HCT116 (cell line): ENCODE results near the gene AQP9. TPM values are rescaled to one million over a fixed set of nuclear protein-coding genes. Genes with fewer than 3 reads are reported as not detected.

Source experiments
- ATAC-seq: fragments of 200-7000 bp; cut with Tn5 transposase; 2 replicates; pipeline ENCODE4 v1.9.1; 2020; ENCODE audit warnings: mild to moderate bottlenecking, moderate library complexity
- BruUV-seq: library from RNA; stranded (reverse); fragments of 400-500 nt; replicated peaks from 2 replicates; lab custom pipeline; 2021; lab: Mats Ljungman, UMichigan
- CTCF ChIA-PET: fragments of 300-600 bp; sonication (Branson Sonifier 250); formaldehyde crosslinking; loops from one replicate; lab custom pipeline; 2021; ENCODE audit warnings: antibody characterized with exemption; lab: Charles Lee
- POLR2A ChIA-PET: fragments of 300-600, 350-600 bp; sonication (Branson Sonifier 250); formaldehyde crosslinking; loops from one replicate; lab custom pipeline; 2021; ENCODE audit warnings: antibody characterized with exemption; lab: Charles Lee
- RAD21 ChIA-PET, 2 experiments: fragments of 300-600 bp; sonication (Branson Sonifier 250); formaldehyde crosslinking; loops; one replicate each; lab custom pipeline; 2023; ENCODE audit warnings: low total read pairs in 2 of 2; ENCODE audit not compliant: uncharacterized antibody in 2 of 2, unreplicated experiment in 2 of 2, low non-redundant PET in 1 of 2; lab: Charles Lee
- DNase-seq: peaks from one replicate; pipeline ENCODE4 v3.0.0-alpha.2; 2010; ENCODE audit warnings: low read depth, low spot score
- H2AFZ ChIP-seq: fragments of 200-600 bp; shearing (Covaris generic), sonication (generic); 2 replicates; pipeline ENCODE4 v1.6.1; 2017; ENCODE audit warnings: low read depth, mixed run types, mixed read lengths, antibody characterized with exemption, low read length; ENCODE audit not compliant: poor library complexity, severe bottlenecking
- H3K27ac ChIP-seq: 2 replicates; pipeline ENCODE4 v1.5.1; 2012; ENCODE audit warnings: low read depth, low read length
- H3K27me3 ChIP-seq: fragments of 200-600 bp; sonication (generic); 2 replicates; pipeline ENCODE4 v1.6.1; 2016; ENCODE audit warnings: mixed run types, low read length, mixed read lengths; ENCODE audit not compliant: insufficient read depth
- H3K36me3 ChIP-seq, 2 experiments: fragments of 200-500 bp in 1 of 2; fragments of 200-600 bp in 1 of 2; sonication (Bioruptor generic) in 1 of 2; sonication (generic) in 1 of 2; 2 replicates each; pipeline versions ENCODE4 v1.5.1 to v1.6.1; 2014 to 2016; ENCODE audit warnings: low read length in 2 of 2, inconsistent platforms in 1 of 2, mixed read lengths in 1 of 2, mixed run types in 1 of 2; ENCODE audit not compliant: insufficient read depth in 2 of 2, control insufficient read depth in 1 of 2
- H3K4me1 ChIP-seq, 2 experiments: fragments of 200-600 bp in 1 of 2; sonication (generic) in 1 of 2; 2 replicates each; pipeline versions ENCODE4 v1.5.1 to v1.6.1; 2012 to 2017; ENCODE audit warnings: low read length in 2 of 2, inconsistent platforms in 1 of 2, mild to moderate bottlenecking in 1 of 2, mixed read lengths in 1 of 2, mixed run types in 1 of 2, moderate library complexity in 1 of 2; ENCODE audit not compliant: insufficient read depth in 2 of 2, control insufficient read depth in 1 of 2
- H3K4me2 ChIP-seq: fragments of 200-600 bp; sonication (generic); 2 replicates; pipeline ENCODE4 v1.6.1; 2017; ENCODE audit warnings: mixed run types, low read length, mixed read lengths
- H3K4me3 ChIP-seq, 2 experiments: fragments of 200-600 bp in 1 of 2; sonication (generic) in 1 of 2; replicated peaks in 1 of 2; 2 replicates each; pipeline ENCODE4 v1.5.1; 2011 to 2016; ENCODE audit warnings: low read length in 2 of 2, control low read depth in 1 of 2, low read depth in 1 of 2, mild to moderate bottlenecking in 1 of 2, mixed read lengths in 1 of 2, mixed run types in 1 of 2
- H3K79me2 ChIP-seq: fragments of 200-600 bp; sonication (generic); 2 replicates; pipeline ENCODE4 v1.6.1; 2017; ENCODE audit warnings: mild to moderate bottlenecking, mixed run types, low read length, moderate library complexity, mixed read lengths; ENCODE audit not compliant: insufficient read depth
- H3K9ac ChIP-seq: fragments of 200-600 bp; sonication (generic); 2 replicates; pipeline ENCODE4 v1.6.1; 2016; ENCODE audit warnings: low read length, mixed read lengths
- H3K9me2 ChIP-seq: fragments of 200-600 bp; sonication (generic), shearing (Covaris generic); 2 replicates; pipeline ENCODE4 v1.6.1; 2017; ENCODE audit warnings: mixed run types, mild to moderate bottlenecking, moderate library complexity; ENCODE audit not compliant: insufficient read depth
- H3K9me3 ChIP-seq, 2 experiments: fragments of 200-500 bp in 1 of 2; fragments of 200-600 bp in 1 of 2; sonication (Bioruptor generic) in 1 of 2; sonication (generic) in 1 of 2; 2 replicates each; pipeline ENCODE4 v1.6.1; 2014 to 2017; ENCODE audit warnings: low read length in 2 of 2, mixed read lengths in 2 of 2, inconsistent platforms in 1 of 2, low read depth in 1 of 2, mild to moderate bottlenecking in 1 of 2, mixed run types in 1 of 2, moderate library complexity in 1 of 2; ENCODE audit not compliant: control insufficient read depth in 1 of 2, insufficient read depth in 1 of 2
- H4K20me1 ChIP-seq: fragments of 200-600 bp; sonication (generic), shearing (Covaris generic); 2 replicates; pipeline ENCODE4 v1.6.1; 2017; ENCODE audit warnings: mixed run types, mild to moderate bottlenecking, moderate library complexity; ENCODE audit not compliant: insufficient read depth
- CBX3 ChIP-seq: IDR thresholded peaks from 2 replicates; pipeline ENCODE4 v1.6.1; 2012; ENCODE audit warnings: low read depth
- CEBPB ChIP-seq: IDR thresholded peaks from 2 replicates; pipeline ENCODE4 v1.6.1; 2012; ENCODE audit warnings: low read depth
- EGR1 ChIP-seq: IDR thresholded peaks from 2 replicates; pipeline ENCODE4 v1.6.1; 2012; ENCODE audit warnings: low read depth
- EZH2 ChIP-seq: fragments of 200-600 bp; sonication (generic); IDR thresholded peaks from 2 replicates; pipeline ENCODE4 v1.6.1; 2017; ENCODE audit warnings: antibody characterized with exemption, mixed run types
- EZH2phosphoT487 ChIP-seq: fragments of 200-600 bp; IDR thresholded peaks from 2 replicates; pipeline ENCODE4 v1.6.1; 2018; ENCODE audit warnings: antibody characterized with exemption, borderline replicate concordance
- FOSL1 ChIP-seq: IDR thresholded peaks from 2 replicates; pipeline ENCODE4 v1.6.1; 2012; ENCODE audit warnings: low read depth
- POLR2A ChIP-seq: IDR thresholded peaks from 2 replicates; pipeline ENCODE4 v1.7.0; 2011; ENCODE audit warnings: borderline replicate concordance; ENCODE audit not compliant: insufficient read depth, insufficient read length; ENCODE audit errors: extremely low read depth
- POLR2AphosphoS5 ChIP-seq: IDR thresholded peaks from 2 replicates; pipeline ENCODE4 v1.6.1; 2011; ENCODE audit warnings: mild to moderate bottlenecking, low read depth, low read length, moderate library complexity
- RAD21 ChIP-seq: IDR thresholded peaks from 2 replicates; pipeline ENCODE4 v1.6.1; 2012; ENCODE audit warnings: low read depth, mild to moderate bottlenecking
- SIN3A ChIP-seq: IDR thresholded peaks from 2 replicates; pipeline ENCODE4 v1.6.1; 2012; ENCODE audit warnings: low read depth
- SP1 ChIP-seq: IDR thresholded peaks from 2 replicates; pipeline ENCODE4 v1.6.1; 2012; ENCODE audit warnings: low read depth
- SRF ChIP-seq: IDR thresholded peaks from 2 replicates; pipeline ENCODE4 v1.6.1; 2012; ENCODE audit warnings: low read depth
- TCF7L2 ChIP-seq: IDR thresholded peaks from 2 replicates; pipeline ENCODE4 v1.7.0; 2011; ENCODE audit warnings: borderline replicate concordance, inconsistent platforms; ENCODE audit not compliant: insufficient read depth, insufficient read length; ENCODE audit errors: extremely low read depth
- YY1 ChIP-seq: IDR thresholded peaks from 2 replicates; pipeline ENCODE4 v1.6.1; 2011; ENCODE audit warnings: low read length, low read depth, moderate library complexity, mild to moderate bottlenecking; ENCODE audit not compliant: insufficient replicate concordance; ENCODE audit errors: extremely low read depth
- ZFX ChIP-seq: fragments of 450-650 bp; IDR thresholded peaks from 2 replicates; pipeline ENCODE4 v1.6.1; 2017
- intact Hi-C: fragments of 100-400 bp; cut with micrococcal nuclease; formaldehyde crosslinking; loops from 2 replicates; pipeline ENCODE4 v1.10.0; 2022
- total RNA-seq: library from RNA; stranded (reverse); gene quantifications from one replicate; pipeline ENCODE4 v1.2.1, GENCODE V29; 2021; ENCODE audit not compliant: unreplicated experiment
- TF ChIP-seq, protein P1 (sequence below), 3 experiments: fragments of 200-600 bp in 1 of 3; sonication (generic) in 1 of 3; IDR thresholded peaks in 2 of 3; conservative IDR thresholded peaks in 1 of 3; 2 replicates each; pipeline ENCODE4 v1.5.1; 2012 to 2017; ENCODE audit warnings: low read depth in 2 of 3, low read length in 2 of 3, antibody characterized with exemption in 1 of 3, borderline replicate concordance in 1 of 3, control low read depth in 1 of 3, mild to moderate bottlenecking in 1 of 3, mixed read lengths in 1 of 3, mixed run types in 1 of 3, moderate library complexity in 1 of 3; ENCODE audit not compliant: insufficient read depth in 1 of 3
- TF ChIP-seq, protein P2 (sequence below): IDR thresholded peaks from 2 replicates; pipeline ENCODE4 v1.6.1; 2011; ENCODE audit warnings: mild to moderate bottlenecking, low read length, moderate library complexity; ENCODE audit not compliant: insufficient replicate concordance; ENCODE audit errors: extremely low read depth
- TF ChIP-seq, protein P3 (sequence below): IDR thresholded peaks from 2 replicates; pipeline ENCODE4 v1.6.1; 2012; ENCODE audit warnings: low read depth
- TF ChIP-seq, protein P4 (sequence below): IDR thresholded peaks from 2 replicates; pipeline ENCODE4 v1.6.1; 2012

Gene AQP9
- total RNA-seq, 1 experiment from 2014 or later, result 0.12 TPM

DNA sequence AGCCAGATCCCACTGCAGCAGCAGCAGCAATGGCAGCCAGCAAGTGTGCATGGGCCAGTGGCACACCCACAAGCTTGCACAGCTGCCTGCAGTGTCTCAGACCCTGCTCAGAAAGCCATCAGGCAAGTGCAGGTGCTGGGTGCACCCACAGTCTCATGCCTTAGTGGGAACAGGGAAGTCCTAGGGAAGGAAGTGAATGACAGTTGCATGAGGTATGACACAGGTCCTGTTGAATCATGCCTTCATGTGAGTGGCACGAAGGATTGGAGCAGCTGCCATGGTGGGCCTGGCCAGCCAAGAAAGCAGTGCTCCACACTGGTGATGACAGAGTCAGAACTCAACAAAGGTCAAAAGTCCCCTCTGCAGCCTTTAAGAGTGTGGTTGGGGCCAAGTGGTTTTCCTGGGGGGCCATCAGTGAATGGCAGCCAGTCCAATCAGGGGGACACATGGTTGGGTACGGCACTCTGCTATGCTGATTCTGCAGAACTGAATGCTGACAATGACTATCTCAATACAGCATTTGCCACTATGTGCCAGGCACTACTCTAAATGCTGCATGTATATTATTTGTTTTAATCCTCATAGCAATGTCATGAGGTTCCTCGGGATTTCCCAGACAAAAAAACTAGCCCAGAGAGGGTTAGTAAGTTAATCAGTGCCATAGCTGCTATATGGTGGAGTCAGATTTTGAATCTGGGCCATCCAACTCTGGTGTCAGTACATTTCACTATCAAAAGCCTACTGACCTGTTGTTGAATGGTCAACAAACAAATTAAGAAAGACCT is 94.3 kb downstream of the AQP9 start:
- Histone ChIP-seq H3K4me2 (no peak overlapping the region), H3K27me3 (no peaks in the 10 kb centered on the region), H3K79me2 (no peaks in the 10 kb centered on the region), H3K36me3 (no peaks in the 10 kb centered on the region), H3K27ac (no peak overlapping the region), H3K4me1 (peaks cover 2 to 7% of the 10 kb centered on the region in 2 experiments; a peak in 1 of 4 replicates), H3K9me3 (no peaks in the 10 kb centered on the region), H4K20me1 (no peaks in the 10 kb centered on the region), H2AFZ (no peak overlapping the region), H3K9ac (no peak overlapping the region), H3K4me3 (no peak overlapping the region), H3K9me2 (no peaks in the 10 kb centered on the region)
- ATAC-seq, result no peak
- intact Hi-C loops, result no loop called here
- TF ChIP-seq, protein P1, sequence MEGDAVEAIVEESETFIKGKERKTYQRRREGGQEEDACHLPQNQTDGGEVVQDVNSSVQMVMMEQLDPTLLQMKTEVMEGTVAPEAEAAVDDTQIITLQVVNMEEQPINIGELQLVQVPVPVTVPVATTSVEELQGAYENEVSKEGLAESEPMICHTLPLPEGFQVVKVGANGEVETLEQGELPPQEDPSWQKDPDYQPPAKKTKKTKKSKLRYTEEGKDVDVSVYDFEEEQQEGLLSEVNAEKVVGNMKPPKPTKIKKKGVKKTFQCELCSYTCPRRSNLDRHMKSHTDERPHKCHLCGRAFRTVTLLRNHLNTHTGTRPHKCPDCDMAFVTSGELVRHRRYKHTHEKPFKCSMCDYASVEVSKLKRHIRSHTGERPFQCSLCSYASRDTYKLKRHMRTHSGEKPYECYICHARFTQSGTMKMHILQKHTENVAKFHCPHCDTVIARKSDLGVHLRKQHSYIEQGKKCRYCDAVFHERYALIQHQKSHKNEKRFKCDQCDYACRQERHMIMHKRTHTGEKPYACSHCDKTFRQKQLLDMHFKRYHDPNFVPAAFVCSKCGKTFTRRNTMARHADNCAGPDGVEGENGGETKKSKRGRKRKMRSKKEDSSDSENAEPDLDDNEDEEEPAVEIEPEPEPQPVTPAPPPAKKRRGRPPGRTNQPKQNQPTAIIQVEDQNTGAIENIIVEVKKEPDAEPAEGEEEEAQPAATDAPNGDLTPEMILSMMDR (IDR thresholded peaks at IDR 0.05 in 2 of 3, conservative IDR thresholded peaks at IDR 0.05 in 1 of 3; ENCODE audit: borderline replicate concordance in 1 of 3, insufficient read depth in 1 of 3, low read depth in 2 of 3, low read length in 2 of 3), result no peak
- TF ChIP-seq RAD21, result no peak
- TF ChIP-seq, protein P2, sequence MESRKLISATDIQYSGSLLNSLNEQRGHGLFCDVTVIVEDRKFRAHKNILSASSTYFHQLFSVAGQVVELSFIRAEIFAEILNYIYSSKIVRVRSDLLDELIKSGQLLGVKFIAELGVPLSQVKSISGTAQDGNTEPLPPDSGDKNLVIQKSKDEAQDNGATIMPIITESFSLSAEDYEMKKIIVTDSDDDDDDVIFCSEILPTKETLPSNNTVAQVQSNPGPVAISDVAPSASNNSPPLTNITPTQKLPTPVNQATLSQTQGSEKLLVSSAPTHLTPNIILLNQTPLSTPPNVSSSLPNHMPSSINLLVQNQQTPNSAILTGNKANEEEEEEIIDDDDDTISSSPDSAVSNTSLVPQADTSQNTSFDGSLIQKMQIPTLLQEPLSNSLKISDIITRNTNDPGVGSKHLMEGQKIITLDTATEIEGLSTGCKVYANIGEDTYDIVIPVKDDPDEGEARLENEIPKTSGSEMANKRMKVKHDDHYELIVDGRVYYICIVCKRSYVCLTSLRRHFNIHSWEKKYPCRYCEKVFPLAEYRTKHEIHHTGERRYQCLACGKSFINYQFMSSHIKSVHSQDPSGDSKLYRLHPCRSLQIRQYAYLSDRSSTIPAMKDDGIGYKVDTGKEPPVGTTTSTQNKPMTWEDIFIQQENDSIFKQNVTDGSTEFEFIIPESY, result no peak
- TF ChIP-seq TCF7L2, result no peak
- TF ChIP-seq SP1, result no peak
- no peak for TF ChIP-seq YY1
- TF ChIP-seq SIN3A, result no peak
- no peak for TF ChIP-seq EZH2
- TF ChIP-seq EZH2phosphoT487, result no peak
- TF ChIP-seq CEBPB, result no peak
- TF ChIP-seq, protein P3, sequence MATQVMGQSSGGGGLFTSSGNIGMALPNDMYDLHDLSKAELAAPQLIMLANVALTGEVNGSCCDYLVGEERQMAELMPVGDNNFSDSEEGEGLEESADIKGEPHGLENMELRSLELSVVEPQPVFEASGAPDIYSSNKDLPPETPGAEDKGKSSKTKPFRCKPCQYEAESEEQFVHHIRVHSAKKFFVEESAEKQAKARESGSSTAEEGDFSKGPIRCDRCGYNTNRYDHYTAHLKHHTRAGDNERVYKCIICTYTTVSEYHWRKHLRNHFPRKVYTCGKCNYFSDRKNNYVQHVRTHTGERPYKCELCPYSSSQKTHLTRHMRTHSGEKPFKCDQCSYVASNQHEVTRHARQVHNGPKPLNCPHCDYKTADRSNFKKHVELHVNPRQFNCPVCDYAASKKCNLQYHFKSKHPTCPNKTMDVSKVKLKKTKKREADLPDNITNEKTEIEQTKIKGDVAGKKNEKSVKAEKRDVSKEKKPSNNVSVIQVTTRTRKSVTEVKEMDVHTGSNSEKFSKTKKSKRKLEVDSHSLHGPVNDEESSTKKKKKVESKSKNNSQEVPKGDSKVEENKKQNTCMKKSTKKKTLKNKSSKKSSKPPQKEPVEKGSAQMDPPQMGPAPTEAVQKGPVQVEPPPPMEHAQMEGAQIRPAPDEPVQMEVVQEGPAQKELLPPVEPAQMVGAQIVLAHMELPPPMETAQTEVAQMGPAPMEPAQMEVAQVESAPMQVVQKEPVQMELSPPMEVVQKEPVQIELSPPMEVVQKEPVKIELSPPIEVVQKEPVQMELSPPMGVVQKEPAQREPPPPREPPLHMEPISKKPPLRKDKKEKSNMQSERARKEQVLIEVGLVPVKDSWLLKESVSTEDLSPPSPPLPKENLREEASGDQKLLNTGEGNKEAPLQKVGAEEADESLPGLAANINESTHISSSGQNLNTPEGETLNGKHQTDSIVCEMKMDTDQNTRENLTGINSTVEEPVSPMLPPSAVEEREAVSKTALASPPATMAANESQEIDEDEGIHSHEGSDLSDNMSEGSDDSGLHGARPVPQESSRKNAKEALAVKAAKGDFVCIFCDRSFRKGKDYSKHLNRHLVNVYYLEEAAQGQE, result no peak
- no peak for TF ChIP-seq ZFX
- no peak for TF ChIP-seq CBX3
- no peak for TF ChIP-seq FOSL1
- TF ChIP-seq POLR2AphosphoS5, result no peak
- no peak for TF ChIP-seq POLR2A
- no peak for TF ChIP-seq SRF
- TF ChIP-seq, protein P4, sequence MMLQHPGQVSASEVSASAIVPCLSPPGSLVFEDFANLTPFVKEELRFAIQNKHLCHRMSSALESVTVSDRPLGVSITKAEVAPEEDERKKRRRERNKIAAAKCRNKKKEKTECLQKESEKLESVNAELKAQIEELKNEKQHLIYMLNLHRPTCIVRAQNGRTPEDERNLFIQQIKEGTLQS, result no peak
- no peak for TF ChIP-seq EGR1
- RAD21 ChIA-PET, result no interaction called here
- no TSS peak for BruUV-seq
- CTCF ChIA-PET, result no interaction called here
- DNase-seq, result no peak
- POLR2A ChIA-PET, result no interaction called here
